ENCODE results near the gene RASA2. TPM values are rescaled to one million over a fixed set of nuclear protein-coding genes. Genes with fewer than 3 reads are reported as not detected.

The RASA2 gene
- total RNA-seq, 1 donor from 2014 or later = 15.1 TPM

DNA sequence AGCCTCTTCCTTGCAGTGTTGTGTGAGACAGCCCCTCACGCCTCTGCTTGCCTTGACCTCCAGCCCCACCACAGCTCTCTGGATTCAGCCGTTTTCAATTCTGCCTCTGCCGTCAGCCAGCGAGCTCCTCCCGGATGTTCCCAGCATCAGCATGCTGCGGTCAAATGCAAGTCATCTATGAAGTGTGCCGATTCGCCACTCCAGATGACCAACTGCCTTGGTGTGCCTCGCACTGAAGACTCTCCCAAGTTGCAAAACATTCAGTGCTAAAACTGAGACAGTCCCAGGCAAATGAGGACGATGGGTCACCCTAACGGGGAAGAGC lies 30.6 kb upstream of the RASA2 start:
- TF ChIP-seq, protein P1, sequence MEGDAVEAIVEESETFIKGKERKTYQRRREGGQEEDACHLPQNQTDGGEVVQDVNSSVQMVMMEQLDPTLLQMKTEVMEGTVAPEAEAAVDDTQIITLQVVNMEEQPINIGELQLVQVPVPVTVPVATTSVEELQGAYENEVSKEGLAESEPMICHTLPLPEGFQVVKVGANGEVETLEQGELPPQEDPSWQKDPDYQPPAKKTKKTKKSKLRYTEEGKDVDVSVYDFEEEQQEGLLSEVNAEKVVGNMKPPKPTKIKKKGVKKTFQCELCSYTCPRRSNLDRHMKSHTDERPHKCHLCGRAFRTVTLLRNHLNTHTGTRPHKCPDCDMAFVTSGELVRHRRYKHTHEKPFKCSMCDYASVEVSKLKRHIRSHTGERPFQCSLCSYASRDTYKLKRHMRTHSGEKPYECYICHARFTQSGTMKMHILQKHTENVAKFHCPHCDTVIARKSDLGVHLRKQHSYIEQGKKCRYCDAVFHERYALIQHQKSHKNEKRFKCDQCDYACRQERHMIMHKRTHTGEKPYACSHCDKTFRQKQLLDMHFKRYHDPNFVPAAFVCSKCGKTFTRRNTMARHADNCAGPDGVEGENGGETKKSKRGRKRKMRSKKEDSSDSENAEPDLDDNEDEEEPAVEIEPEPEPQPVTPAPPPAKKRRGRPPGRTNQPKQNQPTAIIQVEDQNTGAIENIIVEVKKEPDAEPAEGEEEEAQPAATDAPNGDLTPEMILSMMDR (conservative IDR thresholded peaks at IDR 0.05; ENCODE audit: low read depth, low read length) = no peak
- DNase-seq (ENCODE audit: low read depth) = no peak
- no peak overlapping the region for H3K4me3 ChIP-seq (ENCODE audit: low read depth, low read length)

DNA sequence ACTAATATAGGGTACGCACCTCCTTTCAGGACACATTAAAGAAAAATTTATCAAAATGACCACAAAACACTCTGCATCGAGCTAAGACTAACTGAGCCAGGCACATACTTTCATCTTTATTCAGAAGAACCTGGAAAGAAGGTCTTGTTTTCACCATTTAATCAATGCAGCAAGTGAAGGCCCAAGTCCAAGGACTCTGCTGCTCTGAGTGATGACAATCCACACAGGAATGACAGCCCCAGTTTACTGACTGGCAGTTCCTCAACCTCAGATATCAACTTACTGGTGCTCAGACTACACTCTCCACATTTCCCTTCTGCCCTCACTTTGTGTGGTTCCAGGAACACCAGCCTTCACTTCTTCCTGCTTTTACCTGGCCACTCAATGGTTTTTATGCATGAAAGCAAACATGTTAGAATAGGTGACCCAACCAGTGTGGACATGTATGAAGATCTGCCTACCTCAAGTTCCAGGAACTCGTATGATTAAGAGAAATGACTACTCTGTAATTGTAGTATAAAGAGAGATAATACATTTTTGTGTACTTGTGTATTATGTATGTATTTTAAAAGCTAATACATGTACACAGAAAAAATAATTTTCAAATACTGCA lies 29.1 kb upstream of the RASA2 start:
- DNase-seq (ENCODE audit: low read depth) = no peak
- TF ChIP-seq, protein P1 (conservative IDR thresholded peaks at IDR 0.05; ENCODE audit: low read depth, low read length) = no peak
- H3K4me3 ChIP-seq (ENCODE audit: low read depth, low read length) = no peak overlapping the region

DNA sequence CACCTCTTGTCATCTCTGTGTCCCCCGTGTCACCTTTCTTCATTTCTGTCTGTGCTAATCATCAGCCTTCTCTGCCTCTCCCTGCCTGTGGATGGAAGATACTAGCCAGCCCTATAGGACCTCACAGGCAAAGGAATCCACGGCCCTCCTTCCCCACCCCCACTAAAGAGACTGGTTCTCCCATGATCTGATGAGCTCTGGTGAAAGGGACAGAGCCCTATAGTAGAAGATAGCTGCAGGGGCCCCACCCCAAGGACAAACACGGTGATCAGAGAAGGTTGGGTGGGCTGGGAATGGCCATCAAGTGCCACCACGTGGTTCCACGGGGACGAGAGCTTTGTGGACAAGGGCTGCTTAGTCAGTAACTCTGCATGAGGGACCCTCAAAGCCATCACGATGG lies 27.8 kb upstream of the RASA2 start:
- TF ChIP-seq, protein P1 (conservative IDR thresholded peaks at IDR 0.05; ENCODE audit: low read depth, low read length) = no peak

DNA sequence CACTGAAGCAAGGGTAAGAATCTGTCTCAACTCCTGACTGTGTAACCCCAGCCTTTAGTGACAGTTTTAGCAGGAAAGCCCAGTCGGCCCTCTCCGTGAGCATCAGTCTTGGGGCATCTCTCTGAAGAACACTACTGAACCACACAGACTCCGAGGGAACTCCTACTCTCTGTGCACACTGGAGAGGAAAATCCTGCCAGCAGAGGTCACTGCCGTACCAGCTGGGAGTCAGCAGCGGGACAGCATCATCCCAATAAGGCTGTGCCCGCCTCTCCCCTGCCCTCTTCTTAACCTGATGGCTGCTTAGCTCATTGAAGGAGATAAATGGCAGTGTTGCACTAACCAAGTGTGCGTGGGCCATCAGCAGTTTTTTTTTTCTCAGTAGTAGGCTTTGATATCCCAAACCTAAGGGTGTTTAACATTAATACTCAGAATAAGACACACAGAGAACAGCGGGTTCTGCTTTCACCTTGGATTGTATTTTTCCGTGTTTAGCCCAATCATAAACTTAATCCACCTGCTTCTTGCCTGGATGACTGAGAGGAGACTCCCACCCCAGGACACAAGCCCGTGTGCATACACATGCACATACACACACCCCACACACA lies 26.6 kb upstream of the RASA2 start:
- DNase-seq (ENCODE audit: low read depth) = no peak
- TF ChIP-seq, protein P1 (conservative IDR thresholded peaks at IDR 0.05; ENCODE audit: low read depth, low read length) = peak; percentile 91
- no peak overlapping the region for H3K4me3 ChIP-seq (ENCODE audit: low read depth, low read length)

More for the DNA sequence above, 27.8 kb upstream of the RASA2 start:
- no peak overlapping the region for H3K4me3 ChIP-seq (ENCODE audit: low read depth, low read length)
- DNase-seq (ENCODE audit: low read depth) = no peak

DNA sequence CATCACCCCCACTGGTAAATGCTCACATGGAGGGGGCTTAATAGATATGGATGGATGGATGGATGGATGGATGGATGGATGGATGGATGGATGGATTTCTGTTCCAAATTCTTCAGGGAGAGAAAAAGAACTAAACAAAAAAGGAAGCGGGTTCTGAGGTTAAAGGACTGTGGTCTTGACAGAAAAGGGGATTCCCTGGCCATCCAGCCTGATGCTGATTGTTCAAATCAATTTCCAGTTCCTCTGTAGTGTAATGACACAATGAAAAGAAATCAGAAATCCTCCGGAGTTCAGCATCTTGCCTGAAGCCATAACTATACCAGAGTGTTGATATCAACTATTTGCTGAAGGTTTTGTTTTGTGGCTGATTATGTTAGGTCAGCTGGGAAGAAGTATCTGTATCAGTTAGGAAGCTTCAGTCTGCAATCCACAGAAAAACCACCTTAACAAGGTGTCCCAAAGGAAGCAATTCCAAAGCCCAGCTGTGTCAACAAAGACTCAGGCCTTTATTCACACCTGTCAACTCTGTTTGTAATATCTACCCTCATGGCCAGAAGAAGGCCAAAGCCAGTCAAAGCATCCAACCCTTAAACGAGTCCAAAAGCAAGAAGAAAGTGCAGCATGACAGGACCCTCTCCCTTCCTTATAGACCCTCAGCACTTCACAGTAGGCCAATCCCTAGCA lies 24.5 kb upstream of the RASA2 start:
- TF ChIP-seq, protein P1 (conservative IDR thresholded peaks at IDR 0.05; ENCODE audit: low read depth, low read length) = no peak
- no peak for DNase-seq (ENCODE audit: low read depth)
- H3K4me3 ChIP-seq (ENCODE audit: low read depth, low read length) = no peak overlapping the region

DNA sequence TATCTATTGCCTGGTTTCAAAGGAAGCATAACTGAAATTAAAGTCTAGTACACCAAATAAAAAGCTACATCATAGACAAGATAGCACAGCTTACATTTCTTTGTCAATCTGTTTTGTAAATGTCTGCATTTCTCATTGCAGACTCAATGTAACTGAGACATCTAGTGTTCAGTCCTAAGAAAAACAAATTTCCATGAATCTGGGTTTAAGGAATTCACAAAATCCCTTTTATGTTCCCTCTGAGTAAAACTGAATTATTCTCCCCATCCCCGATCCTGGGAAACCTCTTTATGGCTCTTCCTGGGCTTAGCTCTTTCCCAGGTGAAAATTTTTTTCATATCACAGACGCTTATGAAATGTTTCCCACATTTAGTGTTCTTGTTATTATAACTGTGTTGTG lies 21.6 kb upstream of the RASA2 start:
- H3K4me3 ChIP-seq (ENCODE audit: low read depth, low read length) = no peak overlapping the region
- DNase-seq (ENCODE audit: low read depth) = no peak
- TF ChIP-seq, protein P1 (conservative IDR thresholded peaks at IDR 0.05; ENCODE audit: low read depth, low read length) = peak; percentile 32
